OCI-M1 (cell line): ENCODE measurements around the gene NFE2.

Source experiments
- DNase-seq: peaks from one replicate; lab custom pipeline; 2025; lab: John Stamatoyannopoulos, UW

NFE2 gene

GRCh38 chr12:54249489-54249888 lies 51.3 kb downstream of the NFE2 start:
- DNase-seq: no peak

GRCh38 chr12:54246011-54246641 lies 54.7 kb downstream of the NFE2 start:
- DNase-seq: no peak
